PFSK-1 (cell line): ENCODE results near the gene STK33.

Experiments
- FOXP2 ChIP-seq: optimal IDR thresholded peaks from 2 replicates; pipeline ENCODE3; 2011; ENCODE audit warnings: borderline replicate concordance, control low read depth, inconsistent platforms; ENCODE audit not compliant: insufficient read depth; ENCODE audit errors: extremely low read length, extremely low read depth
- POLR2AphosphoS5 ChIP-seq: IDR thresholded peaks from 2 replicates; pipeline ENCODE4 v1.6.1; 2012; ENCODE audit warnings: low read depth, mild to moderate bottlenecking, control low read depth, low read length, moderate library complexity
- SIN3A ChIP-seq: IDR thresholded peaks from 2 replicates; pipeline ENCODE4 v1.6.1; 2012; ENCODE audit warnings: mild to moderate bottlenecking, low read length, moderate library complexity, borderline replicate concordance; ENCODE audit not compliant: insufficient read depth
- TAF1 ChIP-seq: IDR thresholded peaks from 2 replicates; pipeline ENCODE4 v1.6.1; 2012; ENCODE audit warnings: low read length, control low read depth, borderline replicate concordance; ENCODE audit not compliant: insufficient read depth
- TF ChIP-seq, protein P1 (sequence below), 2 experiments: IDR thresholded peaks; 2 replicates each; pipeline versions ENCODE4 v1.6.1 to v1.8.0; 2011 to 2012; ENCODE audit warnings: low read depth in 2 of 2, low read length in 2 of 2, control low read depth in 1 of 2, inconsistent platforms in 1 of 2, mild to moderate bottlenecking in 1 of 2, moderate library complexity in 1 of 2; ENCODE audit not compliant: insufficient read depth in 1 of 2

STK33 gene

GRCh38 chr11:8613036-8613435 lies 19.0 kb upstream of the STK33 start:
- TF ChIP-seq, protein P1, sequence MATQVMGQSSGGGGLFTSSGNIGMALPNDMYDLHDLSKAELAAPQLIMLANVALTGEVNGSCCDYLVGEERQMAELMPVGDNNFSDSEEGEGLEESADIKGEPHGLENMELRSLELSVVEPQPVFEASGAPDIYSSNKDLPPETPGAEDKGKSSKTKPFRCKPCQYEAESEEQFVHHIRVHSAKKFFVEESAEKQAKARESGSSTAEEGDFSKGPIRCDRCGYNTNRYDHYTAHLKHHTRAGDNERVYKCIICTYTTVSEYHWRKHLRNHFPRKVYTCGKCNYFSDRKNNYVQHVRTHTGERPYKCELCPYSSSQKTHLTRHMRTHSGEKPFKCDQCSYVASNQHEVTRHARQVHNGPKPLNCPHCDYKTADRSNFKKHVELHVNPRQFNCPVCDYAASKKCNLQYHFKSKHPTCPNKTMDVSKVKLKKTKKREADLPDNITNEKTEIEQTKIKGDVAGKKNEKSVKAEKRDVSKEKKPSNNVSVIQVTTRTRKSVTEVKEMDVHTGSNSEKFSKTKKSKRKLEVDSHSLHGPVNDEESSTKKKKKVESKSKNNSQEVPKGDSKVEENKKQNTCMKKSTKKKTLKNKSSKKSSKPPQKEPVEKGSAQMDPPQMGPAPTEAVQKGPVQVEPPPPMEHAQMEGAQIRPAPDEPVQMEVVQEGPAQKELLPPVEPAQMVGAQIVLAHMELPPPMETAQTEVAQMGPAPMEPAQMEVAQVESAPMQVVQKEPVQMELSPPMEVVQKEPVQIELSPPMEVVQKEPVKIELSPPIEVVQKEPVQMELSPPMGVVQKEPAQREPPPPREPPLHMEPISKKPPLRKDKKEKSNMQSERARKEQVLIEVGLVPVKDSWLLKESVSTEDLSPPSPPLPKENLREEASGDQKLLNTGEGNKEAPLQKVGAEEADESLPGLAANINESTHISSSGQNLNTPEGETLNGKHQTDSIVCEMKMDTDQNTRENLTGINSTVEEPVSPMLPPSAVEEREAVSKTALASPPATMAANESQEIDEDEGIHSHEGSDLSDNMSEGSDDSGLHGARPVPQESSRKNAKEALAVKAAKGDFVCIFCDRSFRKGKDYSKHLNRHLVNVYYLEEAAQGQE (IDR thresholded peaks at IDR 0.05; ENCODE audit: insufficient read depth in 1 of 2, low read depth in 2 of 2, low read length in 2 of 2), result no peak
- TF ChIP-seq TAF1 (no peak), FOXP2 (peak; percentile 13), SIN3A (no peak), POLR2AphosphoS5 (no peak)

- TF ChIP-seq SIN3A (no peak), TAF1 (no peak), POLR2AphosphoS5 (no peak), FOXP2 (no peak)
- TF ChIP-seq, protein P1 (IDR thresholded peaks at IDR 0.05; ENCODE audit: insufficient read depth in 1 of 2, low read depth in 2 of 2, low read length in 2 of 2), result no peak
These were observed 18.5 kb upstream of the STK33 start for GRCh38 chr11:8612522-8612921.

DNA sequence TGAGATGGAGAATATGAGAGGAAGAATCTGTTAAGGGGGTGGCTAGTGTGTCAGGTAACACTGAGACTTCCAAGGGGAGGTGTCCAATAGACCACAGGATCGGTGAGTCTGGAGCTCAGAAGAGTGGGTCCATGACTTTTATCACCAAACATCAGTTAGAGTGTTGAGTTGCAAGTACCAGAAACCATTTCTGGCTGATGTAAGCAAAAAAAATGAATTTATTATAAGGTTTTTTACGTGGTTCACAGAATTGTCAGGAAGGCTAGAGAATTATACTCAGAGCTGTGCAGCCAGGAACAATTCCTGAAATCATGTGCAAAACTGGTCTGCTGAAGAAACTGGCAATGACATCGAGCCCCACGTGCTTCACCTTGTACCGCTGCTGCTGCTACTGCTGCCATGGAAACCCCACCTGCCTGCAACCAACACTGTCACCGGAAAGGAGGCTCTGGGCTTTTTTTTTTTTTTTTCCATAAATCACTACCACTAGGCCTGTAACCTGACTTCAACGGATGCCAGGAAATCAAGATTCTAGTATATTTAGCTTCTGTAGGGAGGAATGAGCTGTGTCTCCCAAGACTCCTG lies 16.6 kb upstream of the STK33 start:
- TF ChIP-seq SIN3A (no peak), TAF1 (no peak), FOXP2 (no peak), POLR2AphosphoS5 (no peak)
- TF ChIP-seq, protein P1 (IDR thresholded peaks at IDR 0.05; ENCODE audit: insufficient read depth in 1 of 2, low read depth in 2 of 2, low read length in 2 of 2), result no peak

DNA sequence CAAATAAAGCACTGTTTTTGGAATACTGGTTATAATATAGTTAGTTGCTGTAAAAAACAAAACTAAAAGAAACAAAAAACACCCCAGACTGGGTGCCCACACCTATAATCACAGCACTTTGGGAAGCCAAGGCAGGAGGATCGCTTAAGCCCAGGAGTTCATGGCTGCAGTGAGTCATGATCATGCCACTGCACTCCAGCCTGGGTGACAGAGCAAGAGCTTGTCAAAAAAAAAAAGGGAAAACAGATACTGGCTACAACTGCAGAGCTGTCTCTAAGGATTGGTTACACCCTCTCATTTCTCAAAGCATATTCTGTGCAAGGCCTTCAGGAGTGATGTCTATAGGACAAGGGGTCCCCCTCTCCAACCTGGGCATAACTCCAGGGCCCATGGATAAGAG lies 14.6 kb upstream of the STK33 start:
- TF ChIP-seq TAF1 (no peak), FOXP2 (no peak), SIN3A (no peak), POLR2AphosphoS5 (no peak)
- TF ChIP-seq, protein P1 (IDR thresholded peaks at IDR 0.05; ENCODE audit: insufficient read depth in 1 of 2, low read depth in 2 of 2, low read length in 2 of 2), result no peak

GRCh38 chr11:8605971-8606563 lies 12.0 kb upstream of the STK33 start:
- TF ChIP-seq SIN3A (no peak), POLR2AphosphoS5 (no peak), TAF1 (no peak), FOXP2 (no peak)
- TF ChIP-seq, protein P1 (IDR thresholded peaks at IDR 0.05; ENCODE audit: insufficient read depth in 1 of 2, low read depth in 2 of 2, low read length in 2 of 2), result no peak
